Activated CD4-positive, alpha-beta T cell treated with anti-CD3 and anti-CD28 coated beads, Interleukin-2, amount 50 U/mL, for 24 hours (primary cell): ENCODE measurements around the gene DOCK10.

Source experiments
- DNase-seq, 2 donors: peaks; one replicate each; pipeline ENCODE4 v3.0.0-alpha.2; 2020; ENCODE audit warnings: low read depth in 1 of 2, low spot score in 1 of 2

Gene DOCK10

GRCh38 chr2:224846686-224847085 is 195.6 kb downstream of the DOCK10 start:
- DNase-seq = no peak

GRCh38 chr2:224846161-224846560 is 196.1 kb downstream of the DOCK10 start:
- DNase-seq = no peak

- no peak for DNase-seq
Measured at GRCh38 chr2:224843141-224843540, 199.1 kb downstream of the DOCK10 start.

- DNase-seq = no peak
Measured at GRCh38 chr2:224841910-224842309, 200.4 kb downstream of the DOCK10 start.

GRCh38 chr2:224838335-224838734 is 203.9 kb downstream of the DOCK10 start:
- no peak for DNase-seq

- DNase-seq = no peak
Measured at GRCh38 chr2:224837558-224837957, 204.7 kb downstream of the DOCK10 start.

- no peak for DNase-seq
Measured at GRCh38 chr2:224837066-224837465, 205.2 kb downstream of the DOCK10 start.

GRCh38 chr2:224836263-224836662 is 206.0 kb downstream of the DOCK10 start:
- DNase-seq = no peak

- no peak for DNase-seq
Measured at GRCh38 chr2:224835405-224835804, 206.9 kb downstream of the DOCK10 start.

GRCh38 chr2:224833986-224834385 is 208.3 kb downstream of the DOCK10 start:
- no peak for DNase-seq

- no peak for DNase-seq
Measured at GRCh38 chr2:224832207-224832606, 210.1 kb downstream of the DOCK10 start.

- no peak for DNase-seq
Measured at GRCh38 chr2:224831530-224831929, 210.7 kb downstream of the DOCK10 start.

- no peak for DNase-seq
Measured at GRCh38 chr2:224820283-224820991, 221.8 kb downstream of the DOCK10 start.

- no peak for DNase-seq
Measured at GRCh38 chr2:224819075-224819474, 223.2 kb downstream of the DOCK10 start.

GRCh38 chr2:224817676-224818075 is 224.6 kb downstream of the DOCK10 start:
- no peak for DNase-seq

- DNase-seq = no peak
Measured at GRCh38 chr2:224816816-224817215, 225.5 kb downstream of the DOCK10 start.

- DNase-seq = no peak
Measured at GRCh38 chr2:224813578-224813977, 228.7 kb downstream of the DOCK10 start.

- DNase-seq = no peak
Measured at GRCh38 chr2:224807153-224807964, 234.9 kb downstream of the DOCK10 start.

- DNase-seq = no peak
Measured at GRCh38 chr2:224803930-224804329, 238.3 kb downstream of the DOCK10 start.

- DNase-seq = no peak
Measured at GRCh38 chr2:224802407-224802806, 239.9 kb downstream of the DOCK10 start.

- DNase-seq = no peak
Measured at GRCh38 chr2:224801360-224801759, 240.9 kb downstream of the DOCK10 start.

- DNase-seq = no peak
Measured at GRCh38 chr2:224799691-224800090, 242.6 kb downstream of the DOCK10 start.

GRCh38 chr2:224798180-224798579 is 244.1 kb downstream of the DOCK10 start:
- no peak for DNase-seq
